DMS53 treated with DMSO at 0.1 percent for 48 hours (cell line): ENCODE measurements around the gene ST3GAL2.
A peak's percentile ranks its signal among the peaks of the same experiment; 100 is the strongest.
"Not testable (repeated sequence)": the region's sequence is repeated elsewhere in the genome, so short reads cannot be mapped to it uniquely, and the experiment has no call there.

Experiments
- DNase-seq: peaks from one replicate; lab custom pipeline; 2025; ENCODE audit not compliant: unreplicated experiment; lab: John Stamatoyannopoulos, UW

Gene ST3GAL2

GRCh38 chr16:70467608-70468007 lies 28.7 kb upstream of the ST3GAL2 start:
- no peak for DNase-seq

GRCh38 chr16:70467113-70467512 lies 28.2 kb upstream of the ST3GAL2 start:
- DNase-seq, result no peak

- DNase-seq, result no peak
Measured at GRCh38 chr16:70466805-70467076, 27.8 kb upstream of the ST3GAL2 start.

- DNase-seq, result no peak
Measured at GRCh38 chr16:70465999-70466804, 27.3 kb upstream of the ST3GAL2 start.

GRCh38 chr16:70463235-70463634 lies 24.3 kb upstream of the ST3GAL2 start:
- no peak for DNase-seq

GRCh38 chr16:70460737-70461261 lies 21.9 kb upstream of the ST3GAL2 start:
- no peak for DNase-seq

GRCh38 chr16:70457446-70458166 lies 18.7 kb upstream of the ST3GAL2 start:
- DNase-seq, result no peak

GRCh38 chr16:70455910-70456309 lies 17.0 kb upstream of the ST3GAL2 start:
- DNase-seq, result no peak

- DNase-seq, result peak; percentile 41
Measured at GRCh38 chr16:70454222-70455034, 15.5 kb upstream of the ST3GAL2 start, which contains the start of gene FCSK. FCSK (plus strand) TSS chr16:70454595; CDS start chr16:70463191, 8,596 bp downstream.

GRCh38 chr16:70453892-70454221 lies 15.0 kb upstream of the ST3GAL2 start:
- no peak for DNase-seq

GRCh38 chr16:70453117-70453891 lies 14.4 kb upstream of the ST3GAL2 start:
- no peak for DNase-seq

- DNase-seq, result not testable (repeated sequence)
Measured at GRCh38 chr16:70451004-70451340, 12.1 kb upstream of the ST3GAL2 start.

GRCh38 chr16:70450142-70451003 lies 11.5 kb upstream of the ST3GAL2 start:
- not testable (repeated sequence) for DNase-seq

GRCh38 chr16:70448075-70448474 lies 9.2 kb upstream of the ST3GAL2 start:
- DNase-seq, result no peak

GRCh38 chr16:70444249-70445063 lies 5.6 kb upstream of the ST3GAL2 start:
- DNase-seq, result no peak

- no peak for DNase-seq
Measured at GRCh38 chr16:70442344-70442743, 3.4 kb upstream of the ST3GAL2 start.

- no peak for DNase-seq
Measured at GRCh38 chr16:70441406-70441990, 2.6 kb upstream of the ST3GAL2 start.

GRCh38 chr16:70440009-70440692 lies 1.3 kb upstream of the ST3GAL2 start:
- DNase-seq, result no peak
